ENCODE results near the gene ZNF474.

DNA sequence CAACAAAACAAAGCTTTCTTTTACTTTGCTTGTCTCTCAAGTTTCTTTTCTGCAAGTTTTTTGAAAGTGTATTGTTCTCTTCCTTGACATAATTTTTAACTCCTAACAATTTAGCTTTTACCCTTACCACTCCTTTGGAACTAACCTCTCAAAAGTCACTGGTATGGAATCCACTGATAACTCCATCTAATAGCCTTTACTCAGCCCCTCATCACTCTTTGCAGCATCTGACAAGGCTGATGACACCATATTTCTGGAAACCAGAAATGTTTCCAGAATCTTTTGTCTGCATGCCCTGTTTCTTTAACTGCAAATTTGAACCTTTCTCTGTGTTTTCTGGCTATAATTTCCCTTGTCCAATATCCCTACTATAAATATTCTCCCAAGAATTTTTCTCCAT lies 46.5 kb downstream of the ZNF474 start:
- TF ChIP-seq ZNF174 (tag by site-specific recombination; IDR thresholded peaks at IDR 0.05) (no peak), ZNF768 (tag by site-specific recombination; IDR thresholded peaks at IDR 0.05) (no peak), SALL2 (tag by site-specific recombination; IDR thresholded peaks at IDR 0.05; ENCODE audit: borderline replicate concordance) (no peak), SP3 (tag by site-specific recombination; IDR thresholded peaks at IDR 0.05) (no peak), ZFP69B (tag by site-specific recombination; IDR thresholded peaks at IDR 0.05) (no peak), BCL11A (tag by site-specific recombination; IDR thresholded peaks at IDR 0.05; ENCODE audit: low read depth) (no peak), ZBTB17 (tag by site-specific recombination; IDR thresholded peaks at IDR 0.05) (no peak), ZNF37A (tag by site-specific recombination; IDR thresholded peaks at IDR 0.05) (no peak), ZNF350 (tag by site-specific recombination; IDR thresholded peaks at IDR 0.05) (no peak), GLI4 (tag by site-specific recombination; IDR thresholded peaks at IDR 0.05) (no peak), MYNN (tag by site-specific recombination; IDR thresholded peaks at IDR 0.05; ENCODE audit: borderline replicate concordance) (no peak)
- TF ChIP-seq, protein P1, sequence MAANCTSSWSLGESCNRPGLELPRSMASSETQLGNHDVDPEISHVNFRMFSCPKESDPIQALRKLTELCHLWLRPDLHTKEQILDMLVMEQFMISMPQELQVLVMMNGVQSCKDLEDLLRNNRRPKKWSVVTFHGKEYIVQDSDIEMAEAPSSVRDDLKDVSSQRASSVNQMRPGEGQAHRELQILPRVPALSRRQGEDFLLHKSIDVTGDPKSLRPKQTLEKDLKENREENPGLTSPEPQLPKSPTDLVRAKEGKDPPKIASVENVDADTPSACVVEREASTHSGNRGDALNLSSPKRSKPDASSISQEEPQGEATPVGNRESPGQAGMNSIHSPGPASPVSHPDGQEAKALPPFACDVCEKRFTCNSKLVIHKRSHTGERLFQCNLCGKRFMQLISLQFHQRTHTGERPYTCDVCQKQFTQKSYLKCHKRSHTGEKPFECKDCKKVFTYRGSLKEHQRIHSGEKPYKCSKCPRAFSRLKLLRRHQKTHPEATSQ (tag by site-specific recombination; IDR thresholded peaks at IDR 0.05) = no peak
- TF ChIP-seq, protein P2, sequence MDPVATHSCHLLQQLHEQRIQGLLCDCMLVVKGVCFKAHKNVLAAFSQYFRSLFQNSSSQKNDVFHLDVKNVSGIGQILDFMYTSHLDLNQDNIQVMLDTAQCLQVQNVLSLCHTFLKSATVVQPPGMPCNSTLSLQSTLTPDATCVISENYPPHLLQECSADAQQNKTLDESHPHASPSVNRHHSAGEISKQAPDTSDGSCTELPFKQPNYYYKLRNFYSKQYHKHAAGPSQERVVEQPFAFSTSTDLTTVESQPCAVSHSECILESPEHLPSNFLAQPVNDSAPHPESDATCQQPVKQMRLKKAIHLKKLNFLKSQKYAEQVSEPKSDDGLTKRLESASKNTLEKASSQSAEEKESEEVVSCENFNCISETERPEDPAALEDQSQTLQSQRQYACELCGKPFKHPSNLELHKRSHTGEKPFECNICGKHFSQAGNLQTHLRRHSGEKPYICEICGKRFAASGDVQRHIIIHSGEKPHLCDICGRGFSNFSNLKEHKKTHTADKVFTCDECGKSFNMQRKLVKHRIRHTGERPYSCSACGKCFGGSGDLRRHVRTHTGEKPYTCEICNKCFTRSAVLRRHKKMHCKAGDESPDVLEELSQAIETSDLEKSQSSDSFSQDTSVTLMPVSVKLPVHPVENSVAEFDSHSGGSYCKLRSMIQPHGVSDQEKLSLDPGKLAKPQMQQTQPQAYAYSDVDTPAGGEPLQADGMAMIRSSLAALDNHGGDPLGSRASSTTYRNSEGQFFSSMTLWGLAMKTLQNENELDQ (tag by site-specific recombination; IDR thresholded peaks at IDR 0.05; ENCODE audit: low read depth) = no peak
- TF ChIP-seq, protein P3, sequence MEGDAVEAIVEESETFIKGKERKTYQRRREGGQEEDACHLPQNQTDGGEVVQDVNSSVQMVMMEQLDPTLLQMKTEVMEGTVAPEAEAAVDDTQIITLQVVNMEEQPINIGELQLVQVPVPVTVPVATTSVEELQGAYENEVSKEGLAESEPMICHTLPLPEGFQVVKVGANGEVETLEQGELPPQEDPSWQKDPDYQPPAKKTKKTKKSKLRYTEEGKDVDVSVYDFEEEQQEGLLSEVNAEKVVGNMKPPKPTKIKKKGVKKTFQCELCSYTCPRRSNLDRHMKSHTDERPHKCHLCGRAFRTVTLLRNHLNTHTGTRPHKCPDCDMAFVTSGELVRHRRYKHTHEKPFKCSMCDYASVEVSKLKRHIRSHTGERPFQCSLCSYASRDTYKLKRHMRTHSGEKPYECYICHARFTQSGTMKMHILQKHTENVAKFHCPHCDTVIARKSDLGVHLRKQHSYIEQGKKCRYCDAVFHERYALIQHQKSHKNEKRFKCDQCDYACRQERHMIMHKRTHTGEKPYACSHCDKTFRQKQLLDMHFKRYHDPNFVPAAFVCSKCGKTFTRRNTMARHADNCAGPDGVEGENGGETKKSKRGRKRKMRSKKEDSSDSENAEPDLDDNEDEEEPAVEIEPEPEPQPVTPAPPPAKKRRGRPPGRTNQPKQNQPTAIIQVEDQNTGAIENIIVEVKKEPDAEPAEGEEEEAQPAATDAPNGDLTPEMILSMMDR (tag by site-specific recombination; IDR thresholded peaks at IDR 0.05) = no peak

Measured in HEK293 (cell line).